Suprapubic skin (tissue), 4 donors: ENCODE data around the gene YES1.

Source experiments
- EP300 ChIP-seq: sonication (generic); formaldehyde crosslinking; IDR thresholded peaks from one replicate; pipeline ENCODE4 v1.6.1; 2017; ENCODE audit warnings: antibody characterized with exemption
- POLR2A ChIP-seq, 2 donors: fragments of 450-650 bp; IDR thresholded peaks; one replicate each; pipeline ENCODE4 v1.6.1; 2017; ENCODE audit warnings: antibody characterized with exemption in 2 of 2, mild to moderate bottlenecking in 2 of 2, moderate library complexity in 2 of 2
- POLR2AphosphoS5 ChIP-seq, 3 donors: sonication (generic); formaldehyde crosslinking; IDR thresholded peaks; one replicate each; pipeline ENCODE4 v1.6.1; 2017; ENCODE audit warnings: antibody characterized with exemption in 3 of 3

DNA sequence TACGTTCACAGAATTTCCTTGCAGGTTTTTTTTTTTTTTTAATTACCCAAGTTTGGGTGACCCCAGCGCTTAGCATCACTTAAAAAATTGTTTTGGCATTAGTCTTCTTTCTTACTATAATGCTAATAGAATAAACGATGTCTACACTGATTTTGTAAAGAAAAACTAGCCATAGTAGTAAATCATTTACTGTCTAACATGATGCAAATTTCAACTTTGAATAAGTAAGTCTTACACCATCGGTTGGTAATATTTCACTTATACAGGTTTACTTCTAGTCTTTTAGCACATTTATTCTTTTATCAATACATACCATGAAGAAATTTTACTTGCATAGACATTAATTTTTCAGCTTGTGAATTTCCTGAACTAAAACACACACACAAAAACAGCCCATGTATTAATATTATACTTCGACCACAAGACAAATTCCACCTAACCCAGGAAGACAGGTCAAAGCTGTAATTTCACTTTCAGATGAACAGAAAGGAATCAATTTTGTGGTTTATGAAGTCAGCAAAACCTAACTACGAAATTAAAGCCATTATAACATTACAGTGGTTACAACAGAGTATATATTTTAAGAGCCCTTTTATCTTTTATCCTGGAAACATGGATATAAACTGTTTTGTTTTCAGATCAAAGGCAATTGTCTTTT lies 1.9 kb downstream of the YES1 start:
- no peak for TF ChIP-seq POLR2AphosphoS5 (IDR thresholded peaks at IDR 0.05)
- no peak for TF ChIP-seq EP300
- no peak for TF ChIP-seq POLR2A (IDR thresholded peaks at IDR 0.05)
